Neural cell (in vitro differentiated cells): ENCODE measurements around the gene MEGF6. TPM values are rescaled to one million over a fixed set of nuclear protein-coding genes. Genes with fewer than 3 reads are reported as not detected.

Experiments
- H2AFZ ChIP-seq: fragments of 200-600, 300-800 bp; sonication (generic), shearing (Covaris generic); 2 replicates; pipeline ENCODE4 v1.6.0; 2014; ENCODE audit warnings: low read depth, mild to moderate bottlenecking, antibody characterized with exemption, low read length, moderate library complexity
- H3F3A ChIP-seq: fragments of 200-600 bp; shearing (Covaris generic); 2 replicates; pipeline ENCODE4 v1.6.1; 2016; ENCODE audit warnings: mild to moderate bottlenecking, moderate library complexity, mixed read lengths, antibody characterized with exemption, low read length; ENCODE audit not compliant: insufficient read depth, poor library complexity, severe bottlenecking
- H3K27ac ChIP-seq: fragments of 200-600, 300-800 bp; sonication (generic), shearing (Covaris generic); 2 replicates; pipeline ENCODE4 v1.5.1; 2014; ENCODE audit warnings: mild to moderate bottlenecking, low read length, moderate library complexity
- H3K27me3 ChIP-seq: fragments of 300-800, 200-600 bp; sonication (generic), shearing (Covaris generic); 2 replicates; pipeline ENCODE4 v1.6.0; 2014; ENCODE audit warnings: mild to moderate bottlenecking, low read depth, low read length, moderate library complexity; ENCODE audit not compliant: insufficient read depth
- H3K36me3 ChIP-seq: fragments of 300-800, 200-600 bp; sonication (generic), shearing (Covaris generic); 2 replicates; pipeline ENCODE4 v1.5.1; 2014; ENCODE audit warnings: mild to moderate bottlenecking, antibody characterized with exemption, low read length, moderate library complexity; ENCODE audit not compliant: insufficient read depth
- H3K4me2 ChIP-seq: fragments of 300-800, 200-600 bp; sonication (generic), shearing (Covaris generic); 2 replicates; pipeline ENCODE4 v1.6.0; 2014; ENCODE audit warnings: mild to moderate bottlenecking, low read length
- H3K4me3 ChIP-seq: fragments of 300-800, 200-600 bp; sonication (generic), shearing (Covaris generic); 2 replicates; pipeline ENCODE4 v1.5.1; 2014; ENCODE audit warnings: mild to moderate bottlenecking, low read length, moderate library complexity
- H3K79me2 ChIP-seq: fragments of 200-600 bp; shearing (Covaris generic); replicated peaks from 2 replicates; pipeline ENCODE4 v1.6.0; 2014; ENCODE audit warnings: mild to moderate bottlenecking, low read length, moderate library complexity; ENCODE audit not compliant: insufficient read depth
- H3K9ac ChIP-seq: fragments of 300-800, 200-600 bp; sonication (generic), shearing (Covaris generic); 2 replicates; pipeline ENCODE4 v1.6.1; 2016; ENCODE audit warnings: mild to moderate bottlenecking, low read length, mixed read lengths
- H3K9me2 ChIP-seq: fragments of 200-600 bp; shearing (Covaris generic); 2 replicates; pipeline ENCODE4 v1.6.1; 2016; ENCODE audit warnings: mild to moderate bottlenecking, low read length, mixed read lengths; ENCODE audit not compliant: insufficient read depth
- H3K9me3 ChIP-seq: fragments of 200-600, 300-800 bp; sonication (generic), shearing (Covaris generic); 2 replicates; pipeline ENCODE4 v1.6.1; 2016; ENCODE audit warnings: mild to moderate bottlenecking, mixed run types, low read length, moderate library complexity, mixed read lengths
- H4K20me1 ChIP-seq: fragments of 200-600 bp; shearing (Covaris generic); 2 replicates; pipeline ENCODE4 v1.6.1; 2016; ENCODE audit warnings: mild to moderate bottlenecking, mixed run types; ENCODE audit not compliant: insufficient read depth
- CTCF ChIP-seq: fragments of 450-650 bp; IDR thresholded peaks from 2 replicates; pipeline ENCODE4 v1.5.1; 2014; ENCODE audit warnings: antibody characterized with exemption, mild to moderate bottlenecking, moderate library complexity; ENCODE audit not compliant: poor library complexity, severe bottlenecking
- EP300 ChIP-seq: fragments of 450-650 bp; conservative IDR thresholded peaks from 2 replicates; pipeline ENCODE4 v1.6.1; 2014; ENCODE audit warnings: antibody characterized with exemption, mild to moderate bottlenecking, moderate library complexity; ENCODE audit not compliant: poor library complexity, severe bottlenecking
- EZH2 ChIP-seq: fragments of 200-600, 300-800 bp; shearing (Covaris generic), sonication (generic); IDR thresholded peaks from 2 replicates; pipeline ENCODE4 v1.6.1; 2014; ENCODE audit warnings: antibody characterized with exemption, low read length, borderline replicate concordance, mild to moderate bottlenecking; ENCODE audit not compliant: insufficient read depth, poor library complexity, severe bottlenecking
- MXI1 ChIP-seq: fragments of 450-650 bp; conservative IDR thresholded peaks from 2 replicates; pipeline ENCODE4 v1.6.1; 2014; ENCODE audit warnings: antibody characterized with exemption, mild to moderate bottlenecking; ENCODE audit not compliant: poor library complexity, severe bottlenecking
- POLR2AphosphoS5 ChIP-seq: IDR thresholded peaks from 2 replicates; pipeline ENCODE4 v1.6.1; 2012
- RAD21 ChIP-seq: fragments of 450-650 bp; conservative IDR thresholded peaks from 2 replicates; pipeline ENCODE4 v1.6.1; 2014; ENCODE audit warnings: antibody characterized with exemption, mild to moderate bottlenecking, moderate library complexity
- REST ChIP-seq: IDR thresholded peaks from 2 replicates; pipeline ENCODE4 v1.6.1; 2012; ENCODE audit warnings: borderline replicate concordance
- SMC3 ChIP-seq: fragments of 450-650 bp; conservative IDR thresholded peaks from 2 replicates; pipeline ENCODE4 v1.6.1; 2014; ENCODE audit warnings: antibody characterized with exemption, mild to moderate bottlenecking, moderate library complexity; ENCODE audit not compliant: poor library complexity
- TAF1 ChIP-seq: IDR thresholded peaks from 2 replicates; pipeline ENCODE4 v1.6.1; 2012; ENCODE audit warnings: low read depth
- polyA plus RNA-seq: library from polyadenylated mRNA; depleted of rRNA; stranded (reverse); fragments of >200 nt; gene quantifications from 2 replicates; pipeline ENCODE4 v1.2.3, GENCODE V29; 2014

MEGF6 gene
- polyA plus RNA-seq, 1 donor from 2014 or later = 6.0 TPM

- H3F3A ChIP-seq = no peaks in the 10 kb centered on the region
- no peaks in the 10 kb centered on the region for H4K20me1 ChIP-seq
- no peaks in the 10 kb centered on the region for H3K9me2 ChIP-seq
- H3K79me2 ChIP-seq = no peaks in the 10 kb centered on the region
- H3K27ac ChIP-seq = no peak overlapping the region
- TF ChIP-seq TAF1 (no peak), CTCF (no peak), SMC3 (no peak), POLR2AphosphoS5 (no peak), EZH2 (no peak), EP300 (no peak), REST (no peak), RAD21 (no peak), MXI1 (no peak)
- H3K9me3 ChIP-seq = no peaks in the 10 kb centered on the region
- no peak overlapping the region for H2AFZ ChIP-seq
- H3K4me2 ChIP-seq = no peak overlapping the region
- H3K27me3 ChIP-seq = no peaks in the 10 kb centered on the region
- H3K9ac ChIP-seq = no peak overlapping the region
- no peaks in the 10 kb centered on the region for H3K36me3 ChIP-seq
- no peak overlapping the region for H3K4me3 ChIP-seq
Measured at GRCh38 chr1:3474421-3474820, 136.9 kb downstream of the MEGF6 start.

DNA sequence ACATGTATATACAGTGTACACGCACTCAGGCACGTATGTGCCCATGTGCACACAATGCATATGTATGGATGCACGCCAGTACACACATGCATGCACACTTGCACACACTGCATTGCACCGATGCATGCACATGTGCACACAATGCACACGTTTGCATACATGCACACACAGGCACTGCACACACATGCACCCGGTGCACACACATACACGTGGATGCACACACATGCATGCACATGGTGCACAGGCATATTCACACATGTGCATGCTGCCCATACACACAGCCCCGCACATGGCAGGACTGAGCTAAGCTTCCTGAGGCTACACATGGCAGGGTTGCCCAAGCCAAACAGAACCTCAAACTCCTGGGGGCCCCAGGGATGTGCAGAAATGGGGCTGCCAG, 137.3 kb downstream of the MEGF6 start:
- Histone ChIP-seq H3K9me2 (no peaks in the 10 kb centered on the region), H3K9me3 (no peaks in the 10 kb centered on the region), H3K27ac (no peak overlapping the region), H4K20me1 (no peaks in the 10 kb centered on the region), H3F3A (no peaks in the 10 kb centered on the region), H3K4me3 (no peak overlapping the region), H3K79me2 (no peaks in the 10 kb centered on the region), H3K4me2 (no peak overlapping the region), H2AFZ (no peak overlapping the region), H3K36me3 (no peaks in the 10 kb centered on the region), H3K27me3 (no peaks in the 10 kb centered on the region), H3K9ac (no peak overlapping the region)
- no peak for TF ChIP-seq TAF1
- TF ChIP-seq RAD21 = no peak
- TF ChIP-seq MXI1 = no peak
- TF ChIP-seq EZH2 = no peak
- TF ChIP-seq SMC3 = no peak
- TF ChIP-seq REST = no peak
- no peak for TF ChIP-seq POLR2AphosphoS5
- no peak for TF ChIP-seq EP300
- no peak for TF ChIP-seq CTCF
